ENCODE results near the gene DBX2.
"Not testable (repeated sequence)": the region's sequence is repeated elsewhere in the genome, so short reads cannot be mapped to it uniquely, and the experiment has no call there.

The DBX2 gene

GRCh38 chr12:45008211-45008610, 42.7 kb downstream of the DBX2 start:
- DNase-seq, result no peak

- no peak for DNase-seq
These were observed 51.5 kb downstream of the DBX2 start for GRCh38 chr12:44999355-44999754.

GRCh38 chr12:44993161-44993560, 57.7 kb downstream of the DBX2 start:
- no peak for DNase-seq

- DNase-seq, result not testable (repeated sequence)
These were observed 66.0 kb downstream of the DBX2 start for GRCh38 chr12:44984863-44985262.

- no peak for DNase-seq
These were observed 71.0 kb downstream of the DBX2 start for GRCh38 chr12:44979918-44980317.

- DNase-seq, result no peak
These were observed 74.7 kb downstream of the DBX2 start for GRCh38 chr12:44976246-44976645.

GRCh38 chr12:44972746-44973421, 78.0 kb downstream of the DBX2 start:
- peak; percentile 8 to 51 for DNase-seq

- DNase-seq, result no peak
These were observed 81.9 kb downstream of the DBX2 start for GRCh38 chr12:44968965-44969364.
